Endodermal cell (in vitro differentiated cells): Measurements from ENCODE around the gene NPAS3. TPM values are rescaled to one million over a fixed set of nuclear protein-coding genes. Genes with fewer than 3 reads are reported as not detected.

Source experiments
- DNase-seq: peaks from one replicate; pipeline ENCODE4 v3.0.0-alpha.2; 2017
- H3K27ac ChIP-seq: 2 replicates; pipeline ENCODE4 v1.5.1; 2013; ENCODE audit warnings: mild to moderate bottlenecking, low read depth, low read length, moderate library complexity
- H3K27me3 ChIP-seq: 2 replicates; pipeline ENCODE4 v1.6.1; 2013; ENCODE audit warnings: mild to moderate bottlenecking, low read length, moderate library complexity; ENCODE audit not compliant: insufficient read depth, control insufficient read depth, poor library complexity, severe bottlenecking
- H3K36me3 ChIP-seq: 2 replicates; pipeline ENCODE4 v1.7.0; 2013; ENCODE audit warnings: mild to moderate bottlenecking, low read length, moderate library complexity; ENCODE audit not compliant: control insufficient read depth, insufficient read depth
- H3K4me1 ChIP-seq: one replicate; pipeline ENCODE4 v1.7.0; 2013; ENCODE audit warnings: low read length; ENCODE audit not compliant: control insufficient read depth, insufficient read depth
- H3K4me3 ChIP-seq: 2 replicates; pipeline ENCODE4 v1.5.1; 2013; ENCODE audit warnings: mild to moderate bottlenecking, low read length, moderate library complexity
- H3K9ac ChIP-seq: 2 replicates; pipeline ENCODE4 v1.6.1; 2013; ENCODE audit warnings: mild to moderate bottlenecking, low read length, moderate library complexity; ENCODE audit not compliant: poor library complexity, severe bottlenecking; ENCODE audit errors: extremely low read depth
- H3K9me3 ChIP-seq: 2 replicates; pipeline ENCODE4 v1.6.1; 2013; ENCODE audit warnings: mild to moderate bottlenecking, low read length, moderate library complexity; ENCODE audit not compliant: control insufficient read depth
- H3K27ac Mint-ChIP-seq: 2 replicates; pipeline ENCODE4 v1.8.0; 2020; ENCODE audit warnings: mixed read lengths
- H3K27me3 Mint-ChIP-seq: 2 replicates; pipeline ENCODE4 v1.8.0; 2021; ENCODE audit warnings: mild to moderate bottlenecking, mixed read lengths; ENCODE audit not compliant: insufficient read depth
- H3K36me3 Mint-ChIP-seq: 2 replicates; pipeline ENCODE4 v1.8.0; 2020; ENCODE audit warnings: low read depth, mixed read lengths
- H3K4me1 Mint-ChIP-seq: 2 replicates; pipeline ENCODE4 v1.8.0; 2020; ENCODE audit warnings: mixed read lengths
- H3K4me3 Mint-ChIP-seq: 2 replicates; pipeline ENCODE4 v1.8.0; 2020; ENCODE audit warnings: mild to moderate bottlenecking, moderate library complexity, mixed read lengths
- H3K9me3 Mint-ChIP-seq: 2 replicates; pipeline ENCODE4 v1.8.0; 2020; ENCODE audit warnings: mild to moderate bottlenecking, mixed read lengths
- CTCF ChIP-seq: fragments of 200-600 bp; sonication (generic); conservative IDR thresholded peaks from 2 replicates; pipeline ENCODE4 v1.5.0; 2021; ENCODE audit warnings: antibody characterized with exemption, mild to moderate bottlenecking
- WGBS, 2 experiments: methylation state at CpG; one replicate each; pipeline versions ENCODE4 v1.1.5 to v1.1.7; 2013; ENCODE audit warnings: missing lambda C conversion rate in 2 of 2, mixed read lengths in 1 of 2; ENCODE audit not compliant: insufficient coverage in 1 of 2, insufficient read length in 1 of 2; 5-methylcytosine and 5-hydroxymethylcytosine counted together
- total RNA-seq, 2 donors: library from RNA; stranded (reverse); fragmentation: NEBNext Ultra II Directional in 1 of 2; extraction: Animal tissue kit (Norgen Biotek cat#: 25700) in 1 of 2; gene quantifications; 2 replicates in 1 of 2; 3 replicates in 1 of 2; pipeline ENCODE4 v1.2.1, GENCODE V29; 2021

Gene NPAS3
- total RNA-seq, 2 donors from 2014 or later: 1.4 to 1.6 TPM

- Histone ChIP-seq H3K9ac (no peak overlapping the region), H3K4me3 (no peak overlapping the region), H3K36me3 (no peaks in the 10 kb centered on the region), H3K9me3 (no peaks in the 10 kb centered on the region), H3K4me1 (no peaks in the 10 kb centered on the region), H3K27me3 (no peaks in the 10 kb centered on the region), H3K27ac (no peak overlapping the region)
- Mint-ChIP-seq H3K4me3 (no peak overlapping the region), H3K36me3 (no peaks in the 10 kb centered on the region), H3K4me1 (no peaks in the 10 kb centered on the region), H3K27ac (no peak overlapping the region), H3K27me3 (no peaks in the 10 kb centered on the region), H3K9me3 (no peaks in the 10 kb centered on the region)
- DNase-seq: no peak
- TF ChIP-seq CTCF: no peak
Observed at GRCh38 chr14:33733721-33734120, 795.0 kb downstream of the NPAS3 start.

- Histone ChIP-seq H3K27ac (no peak overlapping the region), H3K36me3 (no peaks in the 10 kb centered on the region), H3K9me3 (no peaks in the 10 kb centered on the region), H3K4me3 (no peak overlapping the region), H3K9ac (no peak overlapping the region), H3K27me3 (no peaks in the 10 kb centered on the region), H3K4me1 (no peaks in the 10 kb centered on the region)
- H3K9me3 Mint-ChIP-seq: no peaks in the 10 kb centered on the region
- no peak overlapping the region for H3K4me3 Mint-ChIP-seq
- DNase-seq: no peak
- H3K36me3 Mint-ChIP-seq: no peaks in the 10 kb centered on the region
- TF ChIP-seq CTCF: no peak
- no peaks in the 10 kb centered on the region for H3K4me1 Mint-ChIP-seq
- WGBS, 2 experiments: 92 to 100% methylated on average over 1 to 3 of the region's 3 CpGs
- H3K27ac Mint-ChIP-seq: no peak overlapping the region
- H3K27me3 Mint-ChIP-seq: no peaks in the 10 kb centered on the region
Observed at GRCh38 chr14:33734387-33734786, 795.7 kb downstream of the NPAS3 start.

GRCh38 chr14:33736299-33736825 lies 797.7 kb downstream of the NPAS3 start:
- Mint-ChIP-seq H3K4me1 (no peaks in the 10 kb centered on the region), H3K27ac (no peak overlapping the region), H3K4me3 (no peak overlapping the region), H3K36me3 (no peaks in the 10 kb centered on the region), H3K27me3 (no peaks in the 10 kb centered on the region), H3K9me3 (no peaks in the 10 kb centered on the region)
- TF ChIP-seq CTCF: no peak
- Histone ChIP-seq H3K4me3 (no peak overlapping the region), H3K9me3 (no peaks in the 10 kb centered on the region), H3K27me3 (no peaks in the 10 kb centered on the region), H3K27ac (no peak overlapping the region), H3K4me1 (no peaks in the 10 kb centered on the region), H3K36me3 (no peaks in the 10 kb centered on the region), H3K9ac (no peak overlapping the region)
- WGBS, 2 experiments: 96% methylated on average over 3 of the region's 3 CpGs; no CpG with 5 or more reads in 1 of the 2 experiments
- no peak for DNase-seq
